ENCODE data around the gene CCDC70.

The CCDC70 gene

DNA sequence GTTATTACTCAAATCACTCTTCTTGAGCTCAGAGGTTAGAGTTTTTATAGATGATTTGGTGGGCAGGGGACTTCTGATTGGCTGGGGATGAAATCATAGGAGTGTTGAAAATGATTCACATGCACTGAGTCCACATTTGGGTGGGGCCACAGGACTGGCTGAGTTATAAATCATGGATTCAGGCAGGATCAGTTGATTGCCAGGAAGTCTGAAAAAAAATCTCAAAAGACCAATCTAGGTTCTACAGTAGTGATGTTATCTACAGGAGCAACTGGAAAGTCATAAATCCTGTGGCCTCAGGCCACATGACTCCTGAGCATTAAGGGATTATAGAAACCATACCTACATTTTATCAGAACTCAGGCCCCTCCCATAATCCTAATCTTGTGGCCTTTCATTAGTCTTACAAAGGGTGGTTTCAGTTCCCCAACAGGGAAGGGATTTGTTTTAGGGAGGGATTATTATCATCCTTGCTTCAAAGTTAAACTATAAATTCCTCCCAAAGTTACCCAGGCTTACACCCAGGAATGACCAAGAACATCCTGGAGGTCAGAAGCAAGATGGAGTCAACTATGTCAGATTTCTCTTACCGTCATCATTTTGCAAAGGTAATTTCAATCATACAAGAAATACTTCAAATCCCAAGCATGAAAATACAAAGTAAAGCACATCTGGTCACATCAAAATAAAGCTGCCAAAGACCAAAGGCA, 5.6 kb upstream of the CCDC70 start:
- ChIA-PET POLR2A (no interaction called here), CTCF (no interaction called here)
- Histone ChIP-seq H3K36me3 (ENCODE audit: control insufficient read depth in 2 of 2, insufficient read depth in 1 of 2, low read length in 2 of 2) (no peaks in the 10 kb centered on the region), H3K27ac (ENCODE audit: extremely low read depth, low read depth, low read length) (no peak overlapping the region), H3K9me3 (ENCODE audit: control insufficient read depth, insufficient read depth, low read depth, low read length) (no peaks in the 10 kb centered on the region), H3K4me1 (ENCODE audit: control insufficient read depth, insufficient read depth, low read length) (no peaks in the 10 kb centered on the region), H3K4me3 (ENCODE audit: low read depth, low read length) (no peak overlapping the region)
- no peak for TF ChIP-seq ZFP37 (tag by site-specific recombination; IDR thresholded peaks at IDR 0.05)
- no peak for TF ChIP-seq ZNF214 (tag by site-specific recombination; IDR thresholded peaks at IDR 0.05; ENCODE audit: borderline replicate concordance)
- no peak for TF ChIP-seq ZNF623 (tag by site-specific recombination; IDR thresholded peaks at IDR 0.05)
- no peak for TF ChIP-seq SP3 (tag by site-specific recombination; IDR thresholded peaks at IDR 0.05)
- TF ChIP-seq ZNF423 (tag by site-specific recombination; IDR thresholded peaks at IDR 0.05): no peak
- TF ChIP-seq ZNF530 (tag by site-specific recombination; IDR thresholded peaks at IDR 0.05; ENCODE audit: low read depth): no peak
- TF ChIP-seq ZNF747 (tag by site-specific recombination; IDR thresholded peaks at IDR 0.05): no peak
- TF ChIP-seq ZNF629 (tag by site-specific recombination; IDR thresholded peaks at IDR 0.05): no peak
- TF ChIP-seq, protein P1, sequence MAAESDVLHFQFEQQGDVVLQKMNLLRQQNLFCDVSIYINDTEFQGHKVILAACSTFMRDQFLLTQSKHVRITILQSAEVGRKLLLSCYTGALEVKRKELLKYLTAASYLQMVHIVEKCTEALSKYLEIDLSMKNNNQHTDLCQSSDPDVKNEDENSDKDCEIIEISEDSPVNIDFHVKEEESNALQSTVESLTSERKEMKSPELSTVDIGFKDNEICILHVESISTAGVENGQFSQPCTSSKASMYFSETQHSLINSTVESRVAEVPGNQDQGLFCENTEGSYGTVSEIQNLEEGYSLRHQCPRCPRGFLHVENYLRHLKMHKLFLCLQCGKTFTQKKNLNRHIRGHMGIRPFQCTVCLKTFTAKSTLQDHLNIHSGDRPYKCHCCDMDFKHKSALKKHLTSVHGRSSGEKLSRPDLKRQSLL (tag by site-specific recombination; IDR thresholded peaks at IDR 0.05): no peak
- TF ChIP-seq ZNF600 (tag by site-specific recombination; IDR thresholded peaks at IDR 0.05): no peak
- TF ChIP-seq TCF7L2 (IDR thresholded peaks at IDR 0.05; ENCODE audit: borderline replicate concordance, low read depth, low read length): no peak
- no peak for TF ChIP-seq ZNF639 (tag by site-specific recombination; IDR thresholded peaks at IDR 0.05)

DNA sequence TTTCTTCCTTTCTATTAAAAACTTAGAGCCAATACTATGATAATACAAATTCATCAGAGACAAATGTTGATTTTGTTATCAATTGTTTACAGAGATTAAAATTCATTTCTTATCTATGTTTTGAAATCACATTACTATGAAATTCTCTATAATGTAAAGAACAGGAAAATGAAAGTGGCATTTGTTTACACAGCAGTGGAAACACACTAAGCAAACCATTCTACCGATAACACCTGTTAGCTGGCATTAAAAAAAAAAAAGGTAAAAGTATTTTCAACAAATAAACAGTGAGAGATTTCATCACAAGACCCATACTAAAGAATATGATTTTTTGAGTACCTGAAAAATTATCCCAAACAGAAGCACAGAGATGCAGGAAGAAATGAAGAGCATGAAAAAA, 4.8 kb upstream of the CCDC70 start:
- Histone ChIP-seq H3K4me1 (ENCODE audit: control insufficient read depth, insufficient read depth, low read length) (no peaks in the 10 kb centered on the region), H3K9me3 (ENCODE audit: control insufficient read depth, insufficient read depth, low read depth, low read length) (no peaks in the 10 kb centered on the region), H3K4me3 (ENCODE audit: low read depth, low read length) (no peak overlapping the region), H3K36me3 (ENCODE audit: control insufficient read depth in 2 of 2, insufficient read depth in 1 of 2, low read length in 2 of 2) (no peaks in the 10 kb centered on the region), H3K27ac (ENCODE audit: extremely low read depth, low read depth, low read length) (no peak overlapping the region)
- ChIA-PET POLR2A (no interaction called here), CTCF (interaction anchor here (0.7 kb wide), 1 partner anchor 12 kb away, joined by 3 read pairs; no protein-coding TSS in a partner anchor)
- no peak for TF ChIP-seq BCL11B (tag by site-specific recombination; IDR thresholded peaks at IDR 0.05; ENCODE audit: low read depth)
- no peak for TF ChIP-seq GFI1B (tag by site-specific recombination; IDR thresholded peaks at IDR 0.05)
- TF ChIP-seq ZNF555 (tag by site-specific recombination; conservative IDR thresholded peaks at IDR 0.05): no peak
- no peak for TF ChIP-seq ZFP37 (tag by site-specific recombination; IDR thresholded peaks at IDR 0.05)
- no peak for TF ChIP-seq ZNF830 (tag by site-specific recombination; IDR thresholded peaks at IDR 0.05; ENCODE audit: low read depth)
- TF ChIP-seq, protein P2, sequence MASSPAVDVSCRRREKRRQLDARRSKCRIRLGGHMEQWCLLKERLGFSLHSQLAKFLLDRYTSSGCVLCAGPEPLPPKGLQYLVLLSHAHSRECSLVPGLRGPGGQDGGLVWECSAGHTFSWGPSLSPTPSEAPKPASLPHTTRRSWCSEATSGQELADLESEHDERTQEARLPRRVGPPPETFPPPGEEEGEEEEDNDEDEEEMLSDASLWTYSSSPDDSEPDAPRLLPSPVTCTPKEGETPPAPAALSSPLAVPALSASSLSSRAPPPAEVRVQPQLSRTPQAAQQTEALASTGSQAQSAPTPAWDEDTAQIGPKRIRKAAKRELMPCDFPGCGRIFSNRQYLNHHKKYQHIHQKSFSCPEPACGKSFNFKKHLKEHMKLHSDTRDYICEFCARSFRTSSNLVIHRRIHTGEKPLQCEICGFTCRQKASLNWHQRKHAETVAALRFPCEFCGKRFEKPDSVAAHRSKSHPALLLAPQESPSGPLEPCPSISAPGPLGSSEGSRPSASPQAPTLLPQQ (tag by site-specific recombination; IDR thresholded peaks at IDR 0.05): no peak
- TF ChIP-seq GLI2 (tag by site-specific recombination; IDR thresholded peaks at IDR 0.05; ENCODE audit: borderline replicate concordance, low read depth): no peak

Data from HEK293 (cell line).